ENCODE measurements around the gene RNF126.

RNF126 gene

DNA sequence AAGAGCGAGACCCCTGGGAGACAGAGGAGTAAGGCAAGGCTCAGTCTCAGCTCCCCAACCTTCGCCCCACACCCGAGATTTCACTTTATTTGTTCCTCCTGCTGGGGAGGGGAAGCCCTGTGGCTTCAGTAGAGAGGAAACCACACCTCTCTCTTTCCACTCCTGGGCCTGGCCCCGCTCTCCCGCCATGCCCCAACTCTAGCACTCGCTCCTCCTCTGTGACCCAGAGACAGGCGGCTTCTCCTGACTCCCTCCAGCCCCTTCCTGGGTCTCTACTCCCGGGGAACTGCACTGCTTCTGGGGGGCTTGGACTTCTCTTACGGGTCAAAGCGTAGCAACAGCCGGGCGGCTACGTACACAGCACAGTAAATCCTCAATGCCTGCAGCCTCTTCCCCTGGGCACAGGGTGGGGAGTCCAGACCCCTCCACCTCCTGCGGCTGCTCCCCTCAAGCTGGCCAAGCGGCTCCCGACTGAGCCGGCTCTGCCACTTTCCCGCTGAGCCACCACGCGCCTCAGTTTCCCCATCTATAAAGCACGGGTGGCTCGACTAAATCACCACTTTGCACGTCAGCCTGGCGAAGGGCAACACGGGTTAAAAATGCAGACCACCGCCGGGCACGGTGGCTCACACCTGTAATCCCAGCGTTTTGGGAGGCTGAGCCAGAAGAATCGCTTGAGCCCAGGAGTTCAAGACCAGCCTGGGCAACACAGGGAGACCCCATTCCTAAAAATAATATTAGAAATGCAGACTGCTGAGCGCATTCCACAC, 1.4 kb downstream of the RNF126 start:
- peak; percentile 50 for DNase-seq

DNA sequence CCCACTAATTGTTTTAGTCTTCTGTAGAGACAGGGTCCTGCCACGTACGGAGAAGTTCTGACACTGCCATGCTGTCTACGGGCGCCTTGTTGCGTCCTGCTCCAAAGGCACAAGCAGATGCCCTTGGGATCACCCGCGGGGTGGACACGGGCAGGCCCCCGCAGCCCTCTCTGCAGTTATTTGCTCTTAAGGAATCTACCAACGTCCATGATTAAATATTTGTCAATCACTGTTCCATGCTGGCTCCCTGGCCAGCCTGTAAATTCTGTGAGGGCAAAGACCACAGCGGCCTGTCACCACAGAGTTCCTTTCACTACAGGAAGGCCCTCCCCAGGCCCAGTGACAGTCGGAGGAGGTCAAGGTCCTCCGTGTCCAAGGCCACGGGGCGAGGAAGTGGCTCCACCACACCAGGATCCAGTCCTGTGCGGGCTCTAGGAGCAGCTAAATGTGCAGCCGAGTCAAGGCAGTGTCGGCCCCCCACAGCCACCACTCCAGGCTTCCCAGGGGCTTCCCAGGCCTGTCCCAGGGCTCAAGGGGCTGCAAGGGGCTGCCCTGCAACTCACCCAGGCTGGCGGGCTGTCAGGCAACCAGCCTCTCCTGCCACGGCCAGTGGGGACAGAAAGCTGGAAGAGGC, 2.1 kb downstream of the RNF126 start:
- DNase-seq: no peak

DNA sequence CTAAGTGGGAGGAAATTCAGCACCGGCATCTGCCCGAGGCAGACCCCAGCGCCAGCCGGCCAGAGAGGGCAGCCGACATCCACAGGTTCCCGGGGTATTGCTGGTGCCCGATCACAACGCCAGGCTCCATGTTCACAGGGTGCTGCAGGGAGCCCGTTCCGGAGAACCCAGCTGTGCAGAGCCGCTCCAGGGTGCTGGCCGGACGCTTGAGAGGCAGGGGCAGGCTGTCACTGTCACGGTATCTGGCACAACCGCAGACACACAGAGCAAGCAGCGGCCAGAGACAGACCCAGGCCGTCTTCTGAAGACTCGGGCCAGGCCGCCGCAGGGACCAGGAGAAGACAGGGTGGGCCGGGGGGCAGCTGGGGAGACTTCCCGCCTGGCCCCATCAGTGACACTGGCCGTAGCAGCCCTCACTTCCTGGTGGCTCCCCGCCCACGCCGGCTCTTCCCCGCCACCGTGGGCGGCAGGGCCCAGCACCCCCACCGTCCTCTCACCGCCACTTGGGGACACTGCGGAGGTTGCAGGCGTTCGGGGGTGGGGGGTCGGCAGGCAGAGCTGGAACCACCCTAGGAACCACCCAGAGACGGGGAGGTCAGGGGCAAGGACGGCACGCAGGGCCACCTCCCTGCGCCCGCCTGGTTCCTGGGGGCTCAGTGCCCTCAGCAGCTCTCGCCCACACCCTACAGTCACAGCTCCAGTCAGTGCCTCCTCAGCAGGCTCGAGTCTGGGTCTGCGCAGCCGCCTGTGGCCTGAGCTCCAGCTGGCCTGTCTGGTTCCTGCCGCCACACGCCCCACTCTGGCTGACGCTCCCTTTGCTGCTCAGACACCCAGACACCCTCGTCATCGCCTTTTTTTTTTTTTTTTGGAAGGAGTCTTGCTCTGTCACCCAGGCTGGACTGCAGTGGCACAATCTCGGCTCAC, 3.8 kb downstream of the RNF126 start:
- DNase-seq: peak; percentile 50

DNA sequence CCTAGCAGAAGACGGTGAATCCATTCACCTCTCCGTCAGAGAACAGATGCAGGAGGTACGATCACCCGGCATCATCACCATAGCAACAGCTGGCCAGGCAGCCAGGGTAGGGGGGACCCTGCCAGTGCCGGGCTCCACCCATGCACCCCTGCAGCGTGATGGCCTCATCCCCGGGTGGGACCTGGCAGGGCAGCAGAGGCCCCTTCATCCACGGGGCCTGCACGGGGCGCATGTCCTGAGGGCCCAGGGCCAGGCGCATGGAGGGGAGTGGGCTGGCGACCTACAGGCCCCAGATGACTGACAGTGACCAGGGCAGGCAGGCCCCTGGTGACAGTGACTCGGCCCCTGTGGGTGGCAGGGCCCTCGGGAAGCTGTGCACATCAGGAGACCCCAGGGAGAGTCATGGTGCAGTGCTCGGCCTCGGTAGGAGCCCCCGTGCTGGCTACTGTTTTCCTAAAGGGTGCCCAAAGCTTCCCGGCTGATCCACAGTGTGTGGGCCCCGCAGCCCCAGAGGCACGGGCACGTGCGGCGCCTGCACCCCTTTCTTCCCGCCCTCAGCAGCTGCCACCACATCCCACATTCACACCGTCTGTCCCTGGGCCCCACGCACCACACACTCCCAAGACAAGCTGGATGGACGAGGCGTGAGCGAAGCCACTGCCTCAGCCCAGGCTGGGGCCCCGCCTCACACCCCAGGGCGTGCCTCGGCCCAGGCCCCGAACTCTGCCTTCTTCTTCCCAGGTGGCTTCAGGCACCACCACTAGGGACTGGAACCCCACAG, 4.8 kb downstream of the RNF126 start:
- DNase-seq: no peak

DNA sequence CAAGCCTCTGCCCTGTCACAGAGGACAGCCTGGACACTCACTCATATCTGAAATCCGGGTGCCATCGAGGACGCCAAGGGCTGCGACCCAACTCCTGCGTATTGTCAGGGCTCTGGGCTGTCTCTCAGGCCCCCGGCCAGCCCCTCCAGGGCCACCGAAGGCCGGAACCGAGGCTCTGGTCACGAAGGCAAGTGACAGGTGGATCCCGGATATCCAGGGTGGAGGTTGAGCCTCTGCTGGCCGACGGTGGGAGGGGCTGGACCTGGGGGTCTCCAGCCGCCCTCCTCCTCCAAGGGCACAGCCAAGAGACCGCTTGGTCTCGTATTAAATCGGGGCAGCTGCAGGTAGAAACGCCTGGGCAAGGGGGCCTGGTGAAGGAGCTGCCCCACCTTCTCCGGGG, 5.4 kb downstream of the RNF126 start:
- DNase-seq: no peak

DNA sequence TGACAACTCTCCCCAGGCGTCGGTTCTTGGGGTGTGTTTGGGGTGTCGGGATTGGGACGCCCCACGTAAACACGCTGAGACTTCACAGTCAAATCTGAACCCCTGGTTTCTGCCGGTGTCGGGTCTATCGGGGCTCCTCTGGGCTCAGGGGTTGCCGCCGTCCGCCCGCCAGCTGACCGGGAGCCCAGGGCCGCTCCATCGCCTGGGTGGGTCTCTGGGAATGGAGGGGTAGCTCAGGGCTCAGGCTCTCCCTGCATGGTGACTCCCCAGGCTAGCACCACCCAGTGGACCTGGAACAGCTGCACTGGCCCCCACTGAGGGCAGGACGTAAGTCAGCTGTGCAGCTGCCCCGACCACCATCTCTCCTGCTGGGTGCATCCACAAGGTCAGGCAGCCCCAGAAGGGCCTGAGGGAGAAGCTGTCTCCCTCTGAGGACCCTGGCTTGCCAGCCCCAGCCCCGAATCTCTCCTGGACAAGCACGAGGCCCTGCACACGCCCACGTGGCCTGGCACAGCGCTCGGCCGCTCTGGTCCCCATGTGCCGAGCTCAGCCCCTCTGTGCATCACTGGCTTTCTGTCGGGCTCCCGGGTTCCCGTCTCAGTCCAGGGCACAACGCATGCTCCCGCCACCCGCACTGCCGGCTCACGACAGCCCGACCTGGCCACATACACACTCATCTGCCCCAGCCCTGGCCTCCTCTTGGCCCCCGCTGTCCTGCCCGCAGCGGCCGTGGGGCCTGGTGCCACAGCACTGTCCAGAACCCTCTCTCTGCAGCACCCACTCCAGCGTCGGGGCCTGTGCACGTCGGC, 6.1 kb downstream of the RNF126 start:
- no peak for DNase-seq

DNA sequence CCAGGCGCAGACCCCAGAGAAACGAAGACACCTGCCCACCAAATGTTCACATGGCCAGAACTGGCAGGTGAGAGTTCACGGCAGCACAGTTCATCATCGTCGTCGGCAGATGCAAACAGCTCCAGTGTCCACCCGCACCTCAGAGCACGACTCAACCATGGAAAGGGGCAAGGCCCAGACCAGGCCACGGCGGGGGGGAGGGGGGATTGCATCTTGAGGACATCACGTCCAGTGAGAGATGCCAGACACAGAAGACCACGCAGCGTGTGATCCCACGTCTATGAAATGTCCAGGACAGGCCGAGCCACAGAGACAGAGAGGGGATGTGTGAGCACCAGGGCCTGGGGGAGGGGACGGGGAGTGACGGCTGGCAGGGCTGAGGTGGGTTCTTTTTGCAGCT, 7.3 kb downstream of the RNF126 start:
- DNase-seq: no peak

DNA sequence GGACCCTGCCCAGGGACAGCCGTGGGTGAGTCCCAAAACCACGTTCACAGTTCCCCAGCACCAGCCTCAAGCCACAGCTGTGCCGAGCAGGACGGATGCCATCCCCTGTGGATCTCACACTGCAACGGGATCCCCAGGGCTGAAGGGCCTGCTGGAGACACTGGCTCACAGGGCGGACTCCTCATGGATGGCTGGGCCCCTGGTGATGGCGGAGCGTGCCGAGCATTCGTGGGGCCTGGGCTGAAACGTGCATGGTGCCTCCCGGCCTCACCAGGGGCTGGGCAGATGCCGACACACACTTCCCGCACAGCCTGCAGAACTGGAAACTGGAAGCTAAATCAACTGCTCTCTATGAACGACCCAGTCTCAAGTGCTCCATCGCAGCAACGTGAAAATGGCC, 9.6 kb downstream of the RNF126 start:
- DNase-seq: no peak

DNA sequence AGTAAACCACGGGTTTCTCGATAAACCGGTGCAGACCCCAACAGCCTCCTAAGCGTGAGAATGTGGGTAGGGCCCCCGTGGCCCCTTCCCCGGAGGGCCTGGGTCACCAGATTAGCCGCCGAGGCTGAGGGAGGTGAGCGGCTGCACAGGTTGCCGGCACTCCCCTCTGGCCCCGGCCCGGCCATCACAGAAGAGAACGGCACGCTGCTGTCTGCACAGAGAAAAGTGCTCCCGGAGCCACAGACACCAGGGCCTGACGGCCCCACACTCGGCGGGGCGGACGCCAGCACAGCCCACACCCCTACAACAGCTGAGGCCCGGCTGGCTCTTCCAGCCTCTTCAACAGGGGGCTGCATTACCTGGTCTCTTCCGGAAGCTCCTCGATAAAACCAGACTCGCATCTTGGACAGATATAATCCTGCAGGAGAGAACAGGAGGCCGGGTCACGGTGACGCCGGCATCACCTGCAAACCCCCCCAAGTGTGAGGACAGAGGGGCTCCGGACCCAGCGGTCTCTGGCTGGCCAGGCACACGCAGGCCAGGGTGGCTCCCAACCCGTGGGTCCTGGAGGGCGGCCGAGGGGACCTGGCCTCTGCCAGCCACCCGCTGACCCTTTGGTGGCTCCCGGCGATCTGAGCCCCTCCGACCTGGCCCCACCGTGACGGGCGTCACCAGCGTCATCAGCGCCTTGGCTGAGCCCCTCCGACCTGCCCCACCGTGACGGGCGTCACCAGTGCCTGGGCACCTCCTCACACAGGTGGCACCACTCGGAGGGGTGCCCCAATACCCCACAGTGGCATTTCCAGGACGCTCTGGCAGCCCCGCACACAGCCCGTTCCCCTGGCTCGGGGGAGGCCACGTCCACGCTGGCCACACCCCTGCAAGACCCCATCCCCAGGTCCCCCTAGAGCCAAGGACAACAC, 10.3 kb downstream of the RNF126 start:
- DNase-seq: no peak

DNA sequence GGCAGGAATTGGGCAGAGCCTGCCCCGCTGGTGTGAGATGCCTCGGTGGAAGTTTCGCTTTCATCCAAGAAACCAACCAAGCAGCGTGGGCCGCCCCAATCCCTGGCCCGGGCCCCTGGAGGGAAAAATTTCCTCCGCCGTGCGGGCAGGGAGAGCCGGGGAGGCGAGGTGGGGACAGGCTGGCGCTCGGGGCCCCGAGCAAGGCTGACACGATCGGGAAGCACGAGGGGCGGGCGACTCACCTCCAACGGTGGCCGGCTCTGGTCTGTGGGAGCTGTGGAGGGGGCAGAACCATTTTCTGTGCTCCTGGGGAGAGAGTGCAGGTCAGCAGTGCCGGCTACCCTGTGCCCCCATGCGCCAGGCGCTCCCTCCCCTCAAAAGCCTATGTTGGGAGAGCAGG, 11.0 kb downstream of the RNF126 start:
- DNase-seq: no peak

DNA sequence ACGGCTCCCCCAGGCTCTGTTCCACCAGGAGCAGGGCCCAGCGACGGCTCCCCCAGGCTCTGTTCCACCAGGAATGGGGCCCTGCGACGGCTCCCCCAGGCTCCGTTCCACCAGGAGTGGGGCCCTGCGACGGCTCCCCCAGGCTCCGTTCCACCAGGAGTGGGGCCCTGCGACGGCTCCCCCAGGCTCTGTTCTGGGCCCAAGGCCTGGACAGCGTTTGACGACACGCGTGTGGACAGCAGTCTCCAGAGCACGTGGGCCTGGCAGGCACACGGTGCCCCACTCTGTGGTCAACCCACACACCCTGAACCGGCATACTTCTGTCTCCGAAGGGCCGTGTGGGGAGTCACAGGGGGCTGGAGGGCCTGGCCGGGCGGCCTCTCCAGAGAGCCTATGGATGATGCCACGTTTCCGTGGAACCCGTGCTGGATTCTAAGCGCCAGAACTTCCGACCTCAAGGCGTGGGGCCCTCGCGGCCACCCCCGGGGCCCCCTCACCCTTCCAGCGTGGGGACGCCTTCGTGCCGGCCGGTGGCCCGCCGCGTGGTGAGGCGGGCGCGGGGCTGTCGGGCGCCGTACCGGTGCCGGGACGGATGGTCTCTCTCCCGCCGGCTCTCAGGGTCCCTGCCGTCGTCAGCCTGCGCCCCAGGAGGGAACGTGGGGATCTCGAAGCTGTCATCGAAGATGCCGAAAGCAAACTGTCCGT, 11.7 kb downstream of the RNF126 start:
- DNase-seq: no peak

DNA sequence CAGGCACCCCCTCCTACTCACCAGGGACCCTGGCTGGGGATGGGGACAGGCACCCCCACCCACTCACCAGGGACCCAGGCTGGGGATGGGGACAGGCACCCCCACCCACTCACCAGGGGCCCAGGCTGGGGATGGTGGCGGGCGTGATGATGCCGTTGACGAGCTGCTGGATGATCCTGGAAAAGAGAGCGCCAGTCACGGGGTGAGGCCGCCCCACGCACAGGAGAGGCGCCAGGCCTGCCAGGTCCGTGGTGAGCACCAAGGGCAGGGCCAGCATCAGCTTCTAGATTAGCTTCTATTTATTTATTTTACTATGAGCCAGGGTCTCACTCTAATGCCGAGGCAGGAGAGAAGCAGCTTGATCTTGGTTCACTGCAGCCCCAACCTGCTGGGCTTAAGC, 12.9 kb downstream of the RNF126 start:
- DNase-seq: no peak

DNA sequence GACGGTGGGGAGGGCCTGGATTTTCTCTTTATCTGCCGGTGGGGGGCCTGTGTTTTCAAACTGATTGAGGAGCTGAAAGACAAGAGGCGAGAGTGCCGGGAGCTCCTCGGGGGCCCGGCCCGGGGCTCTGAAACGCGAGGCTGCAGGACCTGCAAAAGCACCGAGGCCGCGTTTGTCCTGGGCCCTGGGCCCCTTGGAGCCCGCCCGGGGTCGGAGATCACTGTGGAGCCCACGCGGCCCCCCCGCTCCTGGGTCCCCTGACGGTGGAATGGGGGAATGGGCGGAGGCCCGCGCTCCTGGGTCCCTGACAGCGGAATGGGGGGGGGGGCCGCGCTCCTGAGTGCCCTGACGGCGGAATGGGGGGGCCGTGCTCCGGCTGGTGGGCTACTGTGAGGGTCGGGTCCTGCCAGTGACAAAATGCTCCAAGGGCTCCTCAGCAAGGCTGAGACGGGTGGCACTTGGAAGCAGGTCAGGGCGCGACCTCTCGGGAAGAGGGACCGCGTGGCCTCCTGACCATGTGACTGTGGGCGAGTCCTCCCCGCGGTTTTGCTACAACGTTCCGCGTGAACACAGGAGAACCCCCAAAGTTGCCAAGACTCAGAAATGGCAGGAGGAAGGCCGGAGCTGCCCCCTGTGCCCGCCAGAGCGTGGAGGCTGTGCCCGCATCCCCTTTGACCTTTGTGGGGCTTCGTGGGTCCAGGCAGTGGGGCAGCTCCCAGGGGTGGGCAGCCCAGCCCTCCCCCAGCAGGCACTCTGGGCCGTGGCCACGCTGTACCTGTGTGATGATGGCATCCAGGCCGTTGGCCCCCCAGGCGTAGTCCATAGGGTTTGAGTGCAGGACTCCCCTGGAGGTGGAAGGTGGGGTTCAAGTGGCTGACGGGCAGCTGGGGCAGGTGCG, 13.9 kb downstream of the RNF126 start:
- DNase-seq: no peak

DNA sequence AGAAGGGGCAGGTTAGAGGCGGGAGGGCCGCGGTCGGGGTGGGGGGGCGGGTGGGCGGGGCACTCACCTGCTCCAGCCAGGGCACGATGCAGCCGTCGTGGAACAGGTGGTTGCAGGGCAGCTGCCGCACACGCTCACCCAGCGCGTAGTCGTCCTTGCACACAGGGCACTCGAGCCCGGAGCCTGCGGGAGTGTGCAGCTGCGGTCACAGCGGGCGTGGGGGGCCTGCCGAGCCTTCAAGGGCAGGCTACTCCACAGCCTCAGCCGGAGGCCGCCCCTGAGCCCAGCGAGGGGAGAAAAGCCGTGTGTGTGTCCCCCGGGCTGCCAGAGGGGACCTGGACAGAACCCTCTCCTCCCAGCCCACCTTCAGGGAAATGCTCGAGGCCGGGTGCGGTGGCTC, 14.7 kb downstream of the RNF126 start:
- DNase-seq: no peak

DNA sequence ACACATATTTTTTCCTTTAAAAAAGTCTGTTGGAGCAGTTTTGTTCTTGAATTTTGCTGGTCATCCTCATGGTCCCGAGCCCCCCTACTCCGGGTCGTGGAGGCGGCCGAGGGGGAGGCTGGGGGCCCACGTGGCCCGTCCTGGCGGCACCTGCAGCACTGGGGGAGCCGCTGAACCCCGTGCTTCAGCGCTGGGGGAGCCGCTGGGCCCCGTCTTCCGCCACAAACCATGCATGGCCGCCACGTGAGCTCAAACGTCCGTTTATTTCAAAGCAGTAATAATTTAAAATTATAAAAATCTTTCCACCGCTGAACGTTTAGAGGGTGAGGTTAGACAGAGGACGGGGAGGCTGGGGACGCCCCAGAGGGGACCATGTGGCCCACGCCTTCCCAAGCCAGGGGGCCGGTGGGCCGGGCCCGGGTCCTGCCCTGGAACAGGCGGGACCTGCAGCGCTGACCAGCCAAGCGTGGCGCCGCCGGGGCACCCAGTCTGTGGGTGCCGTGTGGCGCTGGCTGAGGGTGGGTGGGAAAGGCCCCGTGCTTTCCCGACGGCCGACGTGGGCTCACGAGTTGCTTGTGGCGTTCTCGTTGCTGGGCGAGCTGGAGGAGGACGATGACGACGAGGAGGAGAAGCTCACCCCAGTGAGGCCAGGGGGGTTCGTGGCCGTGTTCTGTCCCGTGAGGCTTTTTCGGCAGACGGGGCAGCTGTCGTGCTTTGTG, 15.3 kb downstream of the RNF126 start:
- no peak for DNase-seq

DNA sequence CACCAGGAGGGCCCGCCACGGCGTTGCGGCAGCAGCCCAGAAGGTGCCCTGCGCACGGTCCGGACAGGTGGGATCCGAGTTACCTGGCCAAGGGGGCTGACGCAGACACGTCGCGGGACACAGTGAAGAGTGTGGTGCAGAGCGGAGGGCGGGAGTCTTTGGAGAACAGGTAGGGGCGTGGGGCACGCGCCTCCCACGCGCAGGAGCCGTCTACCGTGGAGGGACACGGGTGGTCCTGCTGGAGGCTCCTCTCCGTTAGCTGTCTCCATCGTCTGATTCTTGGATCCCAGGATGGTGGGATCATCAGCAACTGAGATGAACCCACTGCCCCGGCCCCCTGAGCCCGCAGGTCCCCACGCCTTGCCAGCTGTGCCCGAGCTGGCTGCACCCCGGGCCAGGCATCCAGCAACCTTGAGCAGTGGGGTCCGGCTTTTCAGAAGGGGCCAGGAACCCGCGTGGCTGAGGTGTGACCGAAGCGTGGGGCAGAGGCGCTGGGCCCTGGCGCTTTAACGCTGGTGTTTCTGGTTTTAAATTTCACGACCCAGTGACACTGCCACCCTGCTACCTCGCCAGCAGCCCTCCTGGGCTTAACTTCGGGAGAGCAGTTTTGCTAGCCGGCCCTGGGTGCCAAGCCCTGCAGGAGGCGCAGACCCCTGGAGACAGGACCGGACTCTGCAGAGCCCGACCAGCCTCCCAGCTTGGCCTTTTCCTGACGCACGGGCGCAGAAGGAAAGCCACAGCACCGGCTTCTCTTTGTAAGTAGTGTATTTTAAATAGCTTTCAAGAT, 16.0 kb downstream of the RNF126 start:
- no peak for DNase-seq
